HepG2 (cell line): ENCODE data around the gene SLC2A6. TPM values are rescaled to one million over a fixed set of nuclear protein-coding genes. Genes with fewer than 3 reads are reported as not detected.

Source experiments
- ATAC-seq: fragments of 200-7000 bp; cut with Tn5 transposase; 3 replicates; pipeline ENCODE4 v1.9.1; 2020; ENCODE audit warnings: mild to moderate bottlenecking, moderate library complexity
- BruUV-seq: library from RNA; stranded (reverse); fragments of 400-500 nt; replicated peaks from 2 replicates; lab custom pipeline; 2021; lab: Mats Ljungman, UMichigan
- CTCF ChIA-PET: fragments of 300-600 bp; formaldehyde crosslinking; extraction: SDS; loops from one replicate; lab custom pipeline; 2021; ENCODE audit warnings: low total read pairs, inconsistent platforms, low intra/inter-chr PET ratio; lab: Yijun Ruan, JAX
- POLR2A ChIA-PET: fragments of 350-600 bp; sonication (Branson Sonifier 250); formaldehyde crosslinking; loops from one replicate; lab custom pipeline; 2020; ENCODE audit warnings: antibody characterized with exemption, inconsistent platforms; lab: Yijun Ruan, JAX
- DNase-seq: peaks from one replicate; pipeline ENCODE4 v3.0.0-alpha.2; 2015; ENCODE audit warnings: low spot score
- FAIRE-seq: peaks from 3 replicates; lab custom pipeline; 2011; peaks lifted over from hg19 to GRCh38; lab: Jason Lieb, UNC
- H2AFZ ChIP-seq: one replicate; pipeline ENCODE4 v1.6.1; 2011; ENCODE audit warnings: low read length, inconsistent platforms
- H3K27ac ChIP-seq: fragments of 300-600 bp; 3 replicates; pipeline ENCODE4 v1.8.0; 2011; ENCODE audit warnings: mixed run types, mild to moderate bottlenecking, mixed read lengths, low read length, inconsistent platforms; ENCODE audit not compliant: insufficient read depth; ENCODE audit errors: extremely low read length
- H3K27me3 ChIP-seq, 2 experiments: fragments of 200-600 bp in 1 of 2; 2 replicates in 1 of 2; 3 replicates in 1 of 2; pipeline versions ENCODE4 v1.6.0 to v1.8.0; 2011; ENCODE audit warnings: low read length in 2 of 2, mild to moderate bottlenecking in 2 of 2, moderate library complexity in 2 of 2, inconsistent platforms in 1 of 2; ENCODE audit not compliant: insufficient read depth in 2 of 2, control insufficient read depth in 1 of 2
- H3K36me3 ChIP-seq, 2 experiments: fragments of 200-600 bp in 1 of 2; replicated peaks in 1 of 2; 2 replicates in 1 of 2; 3 replicates in 1 of 2; pipeline versions ENCODE4 v1.5.1 to v1.8.0; 2011; ENCODE audit warnings: low read length in 2 of 2, inconsistent platforms in 1 of 2; ENCODE audit not compliant: insufficient read depth in 2 of 2, control insufficient read depth in 1 of 2
- H3K4me1 ChIP-seq: 2 replicates; pipeline ENCODE4 v1.5.1; 2012; ENCODE audit warnings: low read length, inconsistent platforms; ENCODE audit not compliant: insufficient read depth
- H3K4me2 ChIP-seq: 2 replicates; pipeline ENCODE4 v1.6.0; 2011; ENCODE audit warnings: low read depth, low read length, inconsistent platforms
- H3K4me3 ChIP-seq, 3 experiments: fragments of 200-600 bp in 1 of 3; sonication (generic), shearing (Covaris generic) in 1 of 3; replicated peaks in 1 of 3; 2 replicates each; pipeline ENCODE4 v1.5.1; 2011 to 2016; ENCODE audit warnings: low read length in 3 of 3, inconsistent platforms in 2 of 3, low read depth in 2 of 3, mild to moderate bottlenecking in 2 of 3, control low read depth in 1 of 3, mixed read lengths in 1 of 3; ENCODE audit not compliant: insufficient read depth in 1 of 3
- H3K79me2 ChIP-seq: one replicate; pipeline ENCODE4 v1.6.1; 2011; ENCODE audit warnings: low read length, inconsistent platforms; ENCODE audit not compliant: insufficient read depth
- H3K9ac ChIP-seq: 2 replicates; pipeline ENCODE4 v1.6.0; 2011; ENCODE audit warnings: mild to moderate bottlenecking, low read depth, low read length, inconsistent platforms; ENCODE audit not compliant: insufficient read depth
- H3K9me3 ChIP-seq: 2 replicates; pipeline ENCODE4 v1.5.1; 2012; ENCODE audit warnings: mild to moderate bottlenecking, low read length
- H4K20me1 ChIP-seq: 2 replicates; pipeline ENCODE4 v1.6.0; 2011; ENCODE audit warnings: inconsistent platforms, mild to moderate bottlenecking, low read length, moderate library complexity; ENCODE audit not compliant: insufficient read depth
- POGZ ChIP-seq: sonication (generic); formaldehyde crosslinking; IDR thresholded peaks from 2 replicates; pipeline ENCODE4 v1.4.0; 2020; ENCODE audit warnings: mild to moderate bottlenecking, missing genetic modification reagents
- RAD21 ChIP-seq: fragments of 450-650 bp; formaldehyde crosslinking; IDR thresholded peaks from 2 replicates; pipeline ENCODE4 v1.5.0; 2020; ENCODE audit warnings: mild to moderate bottlenecking
- SATB2 ChIP-seq: sonication (generic); formaldehyde crosslinking; IDR thresholded peaks from 2 replicates; pipeline ENCODE4 v1.5.0; 2020; ENCODE audit warnings: missing genetic modification reagents
- ZNF660 ChIP-seq: sonication (generic); formaldehyde crosslinking; IDR thresholded peaks from 2 replicates; pipeline ENCODE4 v1.5.1; 2020; ENCODE audit warnings: mild to moderate bottlenecking, low read depth, missing genetic modification reagents, borderline replicate concordance
- WGBS: methylation state at CpG from one replicate; pipeline ENCODE4 v1.1.6; 2017; ENCODE audit warnings: low lambda C conversion rate; 5-methylcytosine and 5-hydroxymethylcytosine counted together
- in situ Hi-C: cut with HindIII; loops from 2 replicates; pipeline ENCODE4 v1.10.0; 2017; ENCODE audit warnings: low pct_unique_long_range_greater_than_20kb; ENCODE audit not compliant: extremely low pct_ligation_motif_present
- intact Hi-C: fragments of 100-400 bp; cut with micrococcal nuclease; formaldehyde crosslinking; loops from one replicate; pipeline ENCODE4 v1.10.0; 2022; ENCODE audit not compliant: unreplicated experiment
- polyA plus RNA-seq, 8 experiments: library from polyadenylated mRNA; depleted of rRNA in 3 of 8; stranded (reverse) in 7 of 8; unstranded in 1 of 8; fragments of >200 nt; fragmentation: Illumina TruSeq in 4 of 8; extraction: Trizol in 4 of 8; gene quantifications; 2 replicates each; pipeline versions ENCODE4 v1.2.1 to v1.2.3, GENCODE V29; 2011 to 2016; ENCODE audit warnings: low read depth in 4 of 8, missing spikeins in 1 of 8, mixed read lengths in 1 of 8; ENCODE audit not compliant: insufficient read depth in 1 of 8
- total RNA-seq, 5 experiments: library from RNA; depleted of rRNA; stranded (reverse); fragments of >200 nt; fragmentation: Illumina TruSeq; extraction: Trizol; gene quantifications; 2 replicates each; pipeline ENCODE4 v1.2.3, GENCODE V29; 2016; ENCODE audit warnings: low read depth in 1 of 5
- TF ChIP-seq, protein P1 (sequence below): IDR thresholded peaks from 2 replicates; pipeline ENCODE4 v1.6.1; 2016
- TF ChIP-seq, protein P2 (sequence below): IDR thresholded peaks from 2 replicates; pipeline ENCODE4 v1.6.1; 2012; ENCODE audit warnings: low read length, improper control_type of control experiment

SLC2A6 gene
- total and polyA plus RNA-seq, 2 of the 13 experiments (the other 11 are each of a cell fraction or from before 2014, with no cell fraction given) = 4.1 to 15.0 TPM

DNA sequence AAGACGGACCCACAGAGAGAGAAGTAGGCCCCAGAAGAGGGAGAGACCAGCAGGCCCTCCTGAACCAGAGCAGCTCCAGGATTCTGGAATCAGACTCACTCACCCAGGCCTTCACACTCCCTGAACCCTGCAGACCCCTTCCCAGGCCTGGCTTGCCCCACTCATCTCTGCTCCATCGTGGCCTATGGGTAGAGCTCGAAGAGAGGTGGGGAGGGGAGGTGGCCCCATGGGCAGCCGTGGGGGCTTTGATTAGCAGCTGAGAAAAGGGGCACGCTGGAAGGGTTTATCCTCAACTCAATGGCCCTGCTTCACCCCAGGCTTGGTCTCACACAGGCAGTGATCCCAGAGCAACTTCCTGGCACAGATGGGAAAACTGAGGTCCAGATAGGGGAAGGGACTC lies 45.2 kb upstream of the SLC2A6 start:
- ATAC-seq = no peak
- TF ChIP-seq ZNF660 (CRISPR knock-in tag) (no peak), POGZ (CRISPR knock-in tag) (no peak), RAD21 (CRISPR knock-in tag) (no peak), SATB2 (CRISPR knock-in tag) (no peak)
- TF ChIP-seq, protein P1, sequence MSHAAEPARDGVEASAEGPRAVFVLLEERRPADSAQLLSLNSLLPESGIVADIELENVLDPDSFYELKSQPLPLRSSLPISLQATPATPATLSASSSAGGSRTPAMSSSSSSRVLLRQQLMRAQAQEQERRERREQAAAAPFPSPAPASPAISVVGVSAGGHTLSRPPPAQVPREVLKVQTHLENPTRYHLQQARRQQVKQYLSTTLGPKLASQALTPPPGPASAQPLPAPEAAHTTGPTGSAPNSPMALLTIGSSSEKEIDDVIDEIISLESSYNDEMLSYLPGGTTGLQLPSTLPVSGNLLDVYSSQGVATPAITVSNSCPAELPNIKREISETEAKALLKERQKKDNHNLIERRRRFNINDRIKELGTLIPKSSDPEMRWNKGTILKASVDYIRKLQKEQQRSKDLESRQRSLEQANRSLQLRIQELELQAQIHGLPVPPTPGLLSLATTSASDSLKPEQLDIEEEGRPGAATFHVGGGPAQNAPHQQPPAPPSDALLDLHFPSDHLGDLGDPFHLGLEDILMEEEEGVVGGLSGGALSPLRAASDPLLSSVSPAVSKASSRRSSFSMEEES = no peak
- TF ChIP-seq, protein P2, sequence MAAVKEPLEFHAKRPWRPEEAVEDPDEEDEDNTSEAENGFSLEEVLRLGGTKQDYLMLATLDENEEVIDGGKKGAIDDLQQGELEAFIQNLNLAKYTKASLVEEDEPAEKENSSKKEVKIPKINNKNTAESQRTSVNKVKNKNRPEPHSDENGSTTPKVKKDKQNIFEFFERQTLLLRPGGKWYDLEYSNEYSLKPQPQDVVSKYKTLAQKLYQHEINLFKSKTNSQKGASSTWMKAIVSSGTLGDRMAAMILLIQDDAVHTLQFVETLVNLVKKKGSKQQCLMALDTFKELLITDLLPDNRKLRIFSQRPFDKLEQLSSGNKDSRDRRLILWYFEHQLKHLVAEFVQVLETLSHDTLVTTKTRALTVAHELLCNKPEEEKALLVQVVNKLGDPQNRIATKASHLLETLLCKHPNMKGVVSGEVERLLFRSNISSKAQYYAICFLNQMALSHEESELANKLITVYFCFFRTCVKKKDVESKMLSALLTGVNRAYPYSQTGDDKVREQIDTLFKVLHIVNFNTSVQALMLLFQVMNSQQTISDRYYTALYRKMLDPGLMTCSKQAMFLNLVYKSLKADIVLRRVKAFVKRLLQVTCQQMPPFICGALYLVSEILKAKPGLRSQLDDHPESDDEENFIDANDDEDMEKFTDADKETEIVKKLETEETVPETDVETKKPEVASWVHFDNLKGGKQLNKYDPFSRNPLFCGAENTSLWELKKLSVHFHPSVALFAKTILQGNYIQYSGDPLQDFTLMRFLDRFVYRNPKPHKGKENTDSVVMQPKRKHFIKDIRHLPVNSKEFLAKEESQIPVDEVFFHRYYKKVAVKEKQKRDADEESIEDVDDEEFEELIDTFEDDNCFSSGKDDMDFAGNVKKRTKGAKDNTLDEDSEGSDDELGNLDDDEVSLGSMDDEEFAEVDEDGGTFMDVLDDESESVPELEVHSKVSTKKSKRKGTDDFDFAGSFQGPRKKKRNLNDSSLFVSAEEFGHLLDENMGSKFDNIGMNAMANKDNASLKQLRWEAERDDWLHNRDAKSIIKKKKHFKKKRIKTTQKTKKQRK = no peak
- CTCF ChIA-PET = no interaction called here

More for the DNA sequence above, 45.2 kb upstream of the SLC2A6 start:
- Histone ChIP-seq H3K36me3 (no peaks in the 10 kb centered on the region), H2AFZ (no peak overlapping the region), H4K20me1 (no peaks in the 10 kb centered on the region), H3K9ac (no peak overlapping the region), H3K27me3 (peaks cover 31 to 94% of the 10 kb centered on the region in 2 experiments; a peak in 4 of 5 replicates), H3K4me2 (no peak overlapping the region), H3K9me3 (no peaks in the 10 kb centered on the region), H3K4me3 (no peak overlapping the region), H3K27ac (no peak overlapping the region), H3K4me1 (peaks cover 41% of the 10 kb centered on the region), H3K79me2 (no peaks in the 10 kb centered on the region)
- no peak for DNase-seq
- 36% methylated on average over 5 of the region's 5 CpGs for WGBS
- in situ Hi-C loops (no loop called here), intact Hi-C loops (no loop called here)
- no TSS peak for BruUV-seq
- POLR2A ChIA-PET = no interaction called here
- FAIRE-seq = no peak
